Ovary (tissue), 9 donors: ENCODE data around the gene NSFL1C. TPM values are rescaled to one million over a fixed set of nuclear protein-coding genes. Genes with fewer than 3 reads are reported as not detected.

Source experiments
- DNase-seq, 5 donors: peaks; one replicate each; pipeline ENCODE4 v3.0.0-alpha.2; 2019 to 2020
- H3K27ac ChIP-seq, 2 donors: fragments of 200-600 bp; one replicate each; pipeline versions ENCODE4 v1.5.1 to v1.8.0; 2019 to 2022
- H3K27me3 ChIP-seq: fragments of 200-600 bp; one replicate; pipeline ENCODE4 v1.8.0; 2022
- H3K36me3 ChIP-seq: fragments of 200-600 bp; sonication (generic); one replicate; pipeline ENCODE4 v1.5.1; 2019
- H3K4me1 ChIP-seq: one replicate; pipeline ENCODE4 v1.8.1; 2013; ENCODE audit warnings: mild to moderate bottlenecking, moderate library complexity; ENCODE audit not compliant: insufficient read depth
- H3K4me3 ChIP-seq: fragments of 200-600 bp; sonication (generic); one replicate; pipeline ENCODE4 v1.5.1; 2017
- H3K9me3 ChIP-seq, 2 donors: fragments of 200-600 bp in 1 of 2; sonication (generic) in 1 of 2; one replicate each; pipeline versions ENCODE4 v1.5.1 to v1.8.1; 2013 to 2019; ENCODE audit warnings: mild to moderate bottlenecking in 1 of 2, moderate library complexity in 1 of 2
- EP300 ChIP-seq: sonication (generic); formaldehyde crosslinking; IDR thresholded peaks from one replicate; pipeline ENCODE4 v1.6.1; 2017; ENCODE audit warnings: antibody characterized with exemption
- POLR2A ChIP-seq: fragments of 450-650 bp; IDR thresholded peaks from one replicate; pipeline ENCODE4 v1.6.1; 2017; ENCODE audit warnings: antibody characterized with exemption, mild to moderate bottlenecking, moderate library complexity
- WGBS, 3 donors: extraction: QIAGEN DNeasy Blood & Tissue Kit in 1 of 3; methylation state at CpG; one replicate each; pipeline versions ENCODE4 v1.1.5 to v1.1.7; 2013 to 2017; 5-methylcytosine and 5-hydroxymethylcytosine counted together
- intact Hi-C, 4 donors: fragments of 100-400 bp; cut with DNase I; formaldehyde crosslinking; loops; one replicate each; pipeline versions ENCODE4 v1.11.0 to v1.15.1; 2022 to 2023
- polyA plus RNA-seq, 2 donors: library from polyadenylated mRNA; stranded (reverse); fragments of 200-250 nt in 1 of 2; fragments of 350-450 nt in 1 of 2; fragmentation: Illumina TruSeq in 1 of 2; extraction: RNeasy Lipid Tissue Mini Kit (QIAGEN cat#74804) in 1 of 2; gene quantifications; one replicate each; pipeline ENCODE4 v1.2.3, GENCODE V29; 2013 to 2014
- total RNA-seq, 7 donors: library from RNA; depleted of rRNA in 2 of 7; stranded (reverse); fragments of >200 nt in 2 of 7; fragmentation: NEBNext Ultra II Directional in 3 of 7; extraction: Animal tissue kit (Norgen Biotek cat#: 25700) in 3 of 7; gene quantifications; one replicate each; pipeline versions ENCODE4 v1.1.0 to v1.2.4, GENCODE V29; 2016 to 2023
- TF ChIP-seq, protein P1 (sequence below), 3 donors: fragments of 450-650 bp in 2 of 3; fragments of 200-600 bp in 1 of 3; IDR thresholded peaks; one replicate each; pipeline versions ENCODE4 v1.5.1 to v1.8.0; 2016 to 2022; ENCODE audit warnings: antibody characterized with exemption in 3 of 3, mild to moderate bottlenecking in 1 of 3
- donor health status: DM: no; HTN: no; CAD: no; lungs with moderate emphysema.
- donor health status: DM: no; HTN: no; CAD: no.
- donor health status: Bipolar disorder and iron deficiency.
- donor health status: DM: yes; HTN: yes; CAD: no.
- donor health status: DM: no; HTN: no; CAD: no.
- donor health status: DM: yes; HTN: yes; CAD: no.

NSFL1C gene
- total and polyA plus RNA-seq, 9 donors, result 23.4 to 105 (median 63.2) TPM

DNA sequence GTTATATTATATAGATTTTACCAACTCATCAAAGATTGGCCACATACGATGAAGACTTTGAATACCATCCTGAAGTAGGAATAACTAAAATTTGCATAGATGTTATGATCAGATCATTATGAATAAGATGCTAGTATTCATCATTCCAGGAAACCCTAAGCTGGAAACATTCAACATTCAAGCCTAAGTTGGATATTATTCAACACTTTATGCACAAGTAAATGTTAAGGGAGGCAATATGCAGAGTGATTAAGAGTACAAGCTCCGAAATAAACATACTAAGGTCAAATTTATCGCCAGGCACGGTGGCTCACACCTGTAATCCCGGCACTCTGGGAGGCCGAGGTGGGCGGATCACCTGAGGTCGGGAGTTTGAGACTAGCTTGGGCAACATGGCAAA lies 30.4 kb downstream of the NSFL1C start:
- no peak for DNase-seq
- Histone ChIP-seq H3K27ac (no peak overlapping the region), H3K36me3 (no peaks in the 10 kb centered on the region), H3K27me3 (no peaks in the 10 kb centered on the region), H3K4me3 (no peak overlapping the region), H3K9me3 (no peaks in the 10 kb centered on the region), H3K4me1 (no peaks in the 10 kb centered on the region)
- TF ChIP-seq EP300 (no peak), POLR2A (no peak)
- TF ChIP-seq, protein P1, sequence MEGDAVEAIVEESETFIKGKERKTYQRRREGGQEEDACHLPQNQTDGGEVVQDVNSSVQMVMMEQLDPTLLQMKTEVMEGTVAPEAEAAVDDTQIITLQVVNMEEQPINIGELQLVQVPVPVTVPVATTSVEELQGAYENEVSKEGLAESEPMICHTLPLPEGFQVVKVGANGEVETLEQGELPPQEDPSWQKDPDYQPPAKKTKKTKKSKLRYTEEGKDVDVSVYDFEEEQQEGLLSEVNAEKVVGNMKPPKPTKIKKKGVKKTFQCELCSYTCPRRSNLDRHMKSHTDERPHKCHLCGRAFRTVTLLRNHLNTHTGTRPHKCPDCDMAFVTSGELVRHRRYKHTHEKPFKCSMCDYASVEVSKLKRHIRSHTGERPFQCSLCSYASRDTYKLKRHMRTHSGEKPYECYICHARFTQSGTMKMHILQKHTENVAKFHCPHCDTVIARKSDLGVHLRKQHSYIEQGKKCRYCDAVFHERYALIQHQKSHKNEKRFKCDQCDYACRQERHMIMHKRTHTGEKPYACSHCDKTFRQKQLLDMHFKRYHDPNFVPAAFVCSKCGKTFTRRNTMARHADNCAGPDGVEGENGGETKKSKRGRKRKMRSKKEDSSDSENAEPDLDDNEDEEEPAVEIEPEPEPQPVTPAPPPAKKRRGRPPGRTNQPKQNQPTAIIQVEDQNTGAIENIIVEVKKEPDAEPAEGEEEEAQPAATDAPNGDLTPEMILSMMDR (IDR thresholded peaks at IDR 0.05), result no peak
- 82 to 88% (median 86%) methylated on average over 8 of the region's 8 CpGs for WGBS, 3 donors
- intact Hi-C loops, result loop anchor here in 2 of 4 donors (5.0 kb wide), 1 partner anchor 124 kb away; no protein-coding TSS in a partner anchor

DNA sequence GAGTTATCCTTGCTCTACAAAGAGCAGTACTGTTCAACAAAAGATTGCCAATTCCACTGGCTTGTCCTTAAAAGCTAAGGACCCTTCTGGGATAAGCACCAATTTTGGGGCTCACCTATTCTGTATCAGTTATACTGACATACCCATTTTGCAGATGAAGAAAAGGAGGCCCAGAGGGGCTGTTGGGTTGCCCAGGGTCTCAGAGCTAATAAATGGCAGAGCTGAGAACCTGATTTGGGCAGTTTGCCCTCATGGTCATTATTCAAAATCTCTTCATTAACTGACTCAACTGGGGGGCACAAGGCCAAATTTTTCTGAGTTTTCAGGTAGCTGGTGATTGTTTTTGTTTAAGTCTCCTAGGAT lies 31.3 kb downstream of the NSFL1C start:
- Histone ChIP-seq H3K36me3 (no peaks in the 10 kb centered on the region), H3K27ac (no peak overlapping the region), H3K4me1 (no peaks in the 10 kb centered on the region), H3K4me3 (no peak overlapping the region), H3K9me3 (no peaks in the 10 kb centered on the region), H3K27me3 (no peaks in the 10 kb centered on the region)
- no peak for DNase-seq
- TF ChIP-seq POLR2A (no peak), EP300 (no peak)
- TF ChIP-seq, protein P1 (IDR thresholded peaks at IDR 0.05), result no peak
- intact Hi-C loops, result loop anchor here in 2 of 4 donors (5.0 kb wide), 1 partner anchor 123 kb away; no protein-coding TSS in a partner anchor

DNA sequence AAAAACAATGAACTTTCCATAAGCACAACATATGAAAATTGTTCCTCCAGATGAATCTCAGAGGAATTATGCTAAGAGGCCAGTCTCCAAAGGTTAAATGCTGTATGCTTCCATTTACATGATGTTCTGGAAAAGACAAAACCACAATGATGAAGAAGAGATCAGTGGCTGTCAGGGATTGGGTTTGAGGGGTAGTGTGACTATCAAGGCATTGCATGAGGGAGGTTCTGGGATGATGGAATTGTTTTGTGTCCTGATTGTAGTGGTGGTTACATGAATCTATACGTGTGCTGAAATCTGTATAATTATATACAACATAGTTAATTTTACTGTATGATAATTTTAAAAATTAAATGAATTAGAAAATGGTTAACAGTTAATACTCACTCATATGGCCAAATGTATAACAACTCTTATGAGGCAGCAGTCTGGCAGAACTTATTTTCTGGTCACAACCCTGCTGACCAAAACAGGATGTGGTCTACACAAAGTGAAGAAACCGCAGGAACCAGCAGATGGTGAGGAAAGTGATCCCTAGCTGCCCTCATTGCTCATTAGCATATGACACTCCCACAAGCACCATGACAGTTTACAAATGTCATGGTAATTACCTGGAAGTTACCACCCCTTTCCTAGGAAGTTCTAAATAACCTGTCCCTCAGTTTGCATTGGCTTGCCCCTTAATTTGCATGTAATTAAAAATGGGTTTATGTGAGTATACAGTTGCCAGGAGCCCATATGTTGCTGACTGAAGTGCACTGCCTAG lies 31.9 kb downstream of the NSFL1C start:
- H3K9me3 ChIP-seq, result no peaks in the 10 kb centered on the region
- H3K27me3 ChIP-seq, result no peaks in the 10 kb centered on the region
- 59 to 68% (median 65%) methylated on average over 2 of the region's 2 CpGs for WGBS, 3 donors
- H3K27ac ChIP-seq, result no peak overlapping the region
- H3K36me3 ChIP-seq, result no peaks in the 10 kb centered on the region
- no peaks in the 10 kb centered on the region for H3K4me1 ChIP-seq
- no peak overlapping the region for H3K4me3 ChIP-seq
- intact Hi-C loops, result loop anchor here in 2 of 4 donors (5.0 kb wide), 1 partner anchor 122 kb away; no protein-coding TSS in a partner anchor
- TF ChIP-seq EP300 (no peak), POLR2A (no peak)
- TF ChIP-seq, protein P1 (IDR thresholded peaks at IDR 0.05), result no peak
- DNase-seq, result no peak

DNA sequence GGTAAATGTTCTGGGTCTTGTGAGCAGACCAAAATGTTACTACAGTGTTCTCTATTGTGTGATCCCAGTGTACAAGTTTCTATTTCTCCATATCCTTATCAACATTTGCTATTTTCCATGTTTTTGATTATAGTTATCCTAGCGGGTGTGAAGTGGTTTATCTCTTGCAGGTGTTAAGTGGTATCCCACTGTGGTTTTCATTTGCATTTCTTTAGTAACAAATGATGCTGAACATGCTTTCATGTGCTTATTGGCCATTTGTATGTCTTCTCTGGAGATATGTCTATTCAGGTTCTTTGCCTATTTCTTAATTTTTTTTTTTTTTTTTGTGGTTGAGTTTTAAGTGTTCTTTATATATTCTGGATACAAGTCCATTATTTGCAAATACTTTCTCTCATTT lies 35.5 kb downstream of the NSFL1C start:
- H3K4me1 ChIP-seq, result no peaks in the 10 kb centered on the region
- H3K9me3 ChIP-seq, result no peaks in the 10 kb centered on the region
- TF ChIP-seq EP300 (no peak), POLR2A (no peak)
- TF ChIP-seq, protein P1 (IDR thresholded peaks at IDR 0.05), result no peak
- WGBS, 3 donors, result 25 to 43% (median 35%) methylated on average over 1 of the region's 1 CpG
- no peak for DNase-seq
- H3K27me3 ChIP-seq, result no peaks in the 10 kb centered on the region
- no peaks in the 10 kb centered on the region for H3K36me3 ChIP-seq
- H3K27ac ChIP-seq, result no peak overlapping the region
- no peak overlapping the region for H3K4me3 ChIP-seq
- intact Hi-C loops, result no loop called here
